Measurements from ENCODE around the gene ILF2. TPM values are rescaled to one million over a fixed set of nuclear protein-coding genes. Genes with fewer than 3 reads are reported as not detected.

ILF2 gene
- total RNA-seq, 3 donors from 2014 or later (not counting 1 experiment from before 2014, with no cell fraction given) = 97.6 to 134 (median 110) TPM

DNA sequence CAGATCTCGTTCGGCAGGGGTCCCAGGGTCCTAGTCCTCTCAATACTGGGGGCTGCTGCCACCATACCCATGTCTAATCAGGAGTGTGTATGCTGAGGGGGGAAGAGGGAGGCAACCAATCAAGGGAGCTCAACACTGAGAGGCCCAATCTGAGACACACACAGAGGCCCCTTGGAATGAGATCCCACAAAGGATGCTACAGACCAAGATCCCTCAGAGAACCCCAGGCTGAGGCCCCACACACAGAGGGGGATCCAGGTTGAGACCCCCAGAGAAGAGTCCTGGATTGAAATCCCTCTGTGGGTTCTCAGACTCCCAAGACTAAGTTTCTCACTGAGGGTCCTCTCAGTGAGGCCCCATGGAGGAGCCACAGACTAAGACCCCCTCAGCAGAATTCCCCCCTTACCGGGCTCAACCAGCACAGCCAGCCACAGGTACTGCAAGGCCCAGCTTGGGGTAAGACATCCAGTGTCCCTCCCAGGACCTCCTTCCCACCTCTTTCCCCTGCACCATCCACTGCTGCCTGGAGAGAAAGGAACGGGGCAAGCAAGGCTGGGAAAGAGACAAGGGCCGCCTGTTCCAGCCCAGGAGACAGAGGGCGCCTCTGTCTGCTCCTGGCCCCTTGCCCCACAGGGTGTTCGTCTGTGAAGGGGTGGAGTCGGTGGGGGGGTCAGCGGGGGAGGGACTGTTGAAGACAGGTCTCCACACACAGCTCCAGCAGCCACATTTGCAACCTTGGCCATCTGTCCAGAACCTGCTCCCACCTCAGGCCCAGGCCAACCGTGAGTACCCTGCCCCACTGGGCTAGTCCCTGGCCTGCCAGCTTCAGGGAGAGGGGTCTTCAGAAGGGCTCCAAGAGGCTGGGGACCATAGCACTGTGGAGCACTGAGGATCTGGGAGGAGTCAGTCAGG is 42.8 kb downstream of the ILF2 start, which contains the start of gene S100A1:
S100A1 (plus strand) TSS at position 720 of the 912 bp plus-strand sequence. CDS start 2,088 bp downstream, outside the sequence.
- Histone ChIP-seq H3K27ac (ENCODE audit: low read length) (peak within 1 kb of the TSS; percentile 12), H3K9me3 (ENCODE audit: control insufficient read depth, insufficient read depth, low read length) (no peaks in the 10 kb centered on the region), H3K4me3 (ENCODE audit: low read length) (peak within 1 kb of the TSS; percentile 1), H3K36me3 (ENCODE audit: control insufficient read depth, insufficient read depth, low read length) (no peaks in the 10 kb centered on the region), H3K4me1 (ENCODE audit: control insufficient read depth, insufficient read depth, low read length) (peaks cover 20% of the 10 kb centered on the region), H3K27me3 (ENCODE audit: control insufficient read depth, insufficient read depth, low read length) (no peaks in the 10 kb centered on the region)
- Mint-ChIP-seq H3K4me3 (peak within 1 kb of the TSS; percentile 74), H3K27me3 (ENCODE audit: low read depth in 2 of 2) (peaks cover 6 to 8% of the 10 kb centered on the region in 2 donors), H3K36me3 (no peaks in the 10 kb centered on the region), H3K27ac (peak within 1 kb of the TSS in 1 of 2 donors; percentile 58), H3K9me3 (no peaks in the 10 kb centered on the region), H3K4me1 (peaks cover 13 to 15% of the 10 kb centered on the region in 2 donors)
- DNase-seq = no peak
- WGBS (ENCODE audit: insufficient coverage) = 83% methylated on average over 8 of the region's 10 CpGs
- TF ChIP-seq, protein P1, sequence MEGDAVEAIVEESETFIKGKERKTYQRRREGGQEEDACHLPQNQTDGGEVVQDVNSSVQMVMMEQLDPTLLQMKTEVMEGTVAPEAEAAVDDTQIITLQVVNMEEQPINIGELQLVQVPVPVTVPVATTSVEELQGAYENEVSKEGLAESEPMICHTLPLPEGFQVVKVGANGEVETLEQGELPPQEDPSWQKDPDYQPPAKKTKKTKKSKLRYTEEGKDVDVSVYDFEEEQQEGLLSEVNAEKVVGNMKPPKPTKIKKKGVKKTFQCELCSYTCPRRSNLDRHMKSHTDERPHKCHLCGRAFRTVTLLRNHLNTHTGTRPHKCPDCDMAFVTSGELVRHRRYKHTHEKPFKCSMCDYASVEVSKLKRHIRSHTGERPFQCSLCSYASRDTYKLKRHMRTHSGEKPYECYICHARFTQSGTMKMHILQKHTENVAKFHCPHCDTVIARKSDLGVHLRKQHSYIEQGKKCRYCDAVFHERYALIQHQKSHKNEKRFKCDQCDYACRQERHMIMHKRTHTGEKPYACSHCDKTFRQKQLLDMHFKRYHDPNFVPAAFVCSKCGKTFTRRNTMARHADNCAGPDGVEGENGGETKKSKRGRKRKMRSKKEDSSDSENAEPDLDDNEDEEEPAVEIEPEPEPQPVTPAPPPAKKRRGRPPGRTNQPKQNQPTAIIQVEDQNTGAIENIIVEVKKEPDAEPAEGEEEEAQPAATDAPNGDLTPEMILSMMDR (IDR thresholded peaks at IDR 0.05) = no peak
- intact Hi-C loops (cut with micrococcal nuclease) = no loop called here
- ATAC-seq = no peak

DNA sequence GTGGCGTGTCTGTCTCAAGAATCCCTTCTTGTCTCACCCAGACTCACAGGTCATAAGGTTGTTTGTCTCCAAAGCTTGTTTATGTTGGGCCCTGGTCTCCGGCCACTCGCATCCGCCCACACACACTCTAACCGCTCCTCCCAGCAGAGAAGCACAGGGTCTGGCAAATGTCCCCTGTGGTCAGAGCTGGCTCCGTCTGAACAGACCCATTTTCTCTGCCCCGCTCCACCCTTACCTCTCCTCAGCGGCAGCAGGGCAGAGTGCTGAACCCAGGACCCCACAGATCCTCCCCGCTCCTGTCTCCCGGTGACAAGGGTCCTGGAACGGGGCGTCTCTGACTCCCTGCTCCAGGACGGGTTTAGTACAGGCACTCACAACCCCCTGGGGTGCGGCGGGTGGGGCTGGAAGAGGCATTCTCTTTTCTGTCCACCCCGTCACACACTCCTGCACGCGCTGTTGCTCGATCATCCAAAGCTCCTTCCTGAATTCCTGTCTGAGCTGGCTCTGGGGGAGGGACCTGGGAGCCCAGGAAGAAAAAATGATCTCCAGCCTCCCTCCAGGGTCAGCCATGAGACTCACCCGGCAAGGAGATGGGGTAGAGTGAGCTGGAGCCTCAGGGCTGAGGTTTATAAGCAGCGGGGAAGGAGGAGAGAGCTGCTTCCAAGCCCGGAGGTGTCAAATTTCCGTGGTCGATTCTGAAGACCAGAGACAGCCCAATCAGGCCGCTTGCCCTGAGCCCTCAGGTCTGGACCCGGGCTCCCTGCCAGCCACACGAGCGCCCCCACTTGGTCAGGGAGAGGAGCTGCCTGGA is 43.7 kb downstream of the ILF2 start, which contains the start of gene S100A13:
S100A13 (minus strand) TSS at position 602 of the 811 bp plus-strand sequence. CDS start 1,033 bp downstream, outside the sequence.
- intact Hi-C loops (cut with micrococcal nuclease) = no loop called here
- Mint-ChIP-seq H3K36me3 (no peaks in the 10 kb centered on the region), H3K27me3 (ENCODE audit: low read depth in 2 of 2) (peaks cover 6 to 8% of the 10 kb centered on the region in 2 donors), H3K9me3 (no peaks in the 10 kb centered on the region), H3K4me3 (peak within 1 kb of the TSS; percentile 74), H3K27ac (peak within 1 kb of the TSS in 1 of 2 donors; percentile 58), H3K4me1 (peaks cover 8 to 10% of the 10 kb centered on the region in 2 donors)
- TF ChIP-seq, protein P1 (IDR thresholded peaks at IDR 0.05) = no peak
- Histone ChIP-seq H3K36me3 (ENCODE audit: control insufficient read depth, insufficient read depth, low read length) (no peaks in the 10 kb centered on the region), H3K4me1 (ENCODE audit: control insufficient read depth, insufficient read depth, low read length) (peaks cover 19% of the 10 kb centered on the region), H3K27me3 (ENCODE audit: control insufficient read depth, insufficient read depth, low read length) (no peaks in the 10 kb centered on the region), H3K4me3 (ENCODE audit: low read length) (peak within 1 kb of the TSS; percentile 1), H3K27ac (ENCODE audit: low read length) (peak within 1 kb of the TSS; percentile 12), H3K9me3 (ENCODE audit: control insufficient read depth, insufficient read depth, low read length) (no peaks in the 10 kb centered on the region)
- 34% methylated on average over 28 of the region's 28 CpGs for WGBS (ENCODE audit: insufficient coverage)
- DNase-seq = no peak
- ATAC-seq = peak in 2 of 3 donors; percentile 18 to 61

DNA sequence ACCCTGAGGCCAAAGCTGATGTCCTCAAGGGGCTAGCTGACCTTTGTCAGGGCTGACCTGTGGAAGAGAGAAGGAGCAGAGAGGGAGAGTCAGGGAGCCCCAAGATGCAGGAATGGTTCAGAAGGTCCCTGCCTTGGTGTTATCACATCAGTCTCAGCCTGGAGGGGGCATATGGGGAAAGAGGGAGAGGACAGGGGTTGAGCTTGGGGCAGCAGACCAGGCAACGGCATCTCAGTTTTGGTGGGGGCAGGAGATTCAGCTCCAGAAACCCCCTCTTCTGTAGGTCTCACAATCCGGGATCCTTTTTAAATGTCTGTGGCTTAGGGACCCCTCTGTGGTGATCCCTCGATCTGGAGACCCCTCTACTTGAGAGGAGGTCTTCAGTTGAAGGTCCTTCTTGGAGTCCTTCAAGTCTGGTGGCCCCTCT is 44.3 kb downstream of the ILF2 start:
- Histone ChIP-seq H3K27me3 (ENCODE audit: control insufficient read depth, insufficient read depth, low read length) (no peaks in the 10 kb centered on the region), H3K27ac (ENCODE audit: low read length) (no peak overlapping the region), H3K36me3 (ENCODE audit: control insufficient read depth, insufficient read depth, low read length) (no peaks in the 10 kb centered on the region), H3K4me3 (ENCODE audit: low read length) (no peak overlapping the region), H3K4me1 (ENCODE audit: control insufficient read depth, insufficient read depth, low read length) (peaks cover 19% of the 10 kb centered on the region), H3K9me3 (ENCODE audit: control insufficient read depth, insufficient read depth, low read length) (no peaks in the 10 kb centered on the region)
- H3K27me3 Mint-ChIP-seq (ENCODE audit: low read depth in 2 of 2) = peaks cover 6 to 8% of the 10 kb centered on the region in 2 donors
- H3K36me3 Mint-ChIP-seq = no peaks in the 10 kb centered on the region
- DNase-seq = no peak
- H3K4me3 Mint-ChIP-seq = no peak overlapping the region
- intact Hi-C loops (cut with micrococcal nuclease) = no loop called here
- ATAC-seq = no peak
- 80% methylated on average over 3 of the region's 3 CpGs for WGBS (ENCODE audit: insufficient coverage)
- no peaks in the 10 kb centered on the region for H3K9me3 Mint-ChIP-seq
- peak overlapping the region in 1 of 2 donors; percentile 45 for H3K27ac Mint-ChIP-seq
- H3K4me1 Mint-ChIP-seq = peaks cover 8 to 10% of the 10 kb centered on the region in 2 donors
- TF ChIP-seq, protein P1 (IDR thresholded peaks at IDR 0.05) = no peak

Data from natural killer cell (primary cell).